ENCODE measurements around the gene SLC35E2B. TPM values are rescaled to one million over a fixed set of nuclear protein-coding genes. Genes with fewer than 3 reads are reported as not detected.
A peak's percentile ranks its signal among the peaks of the same experiment; 100 is the strongest.

Gene SLC35E2B
- total and polyA plus RNA-seq, 2 of the 8 experiments (the other 6 are each of a cell fraction or from before 2014, with no cell fraction given): 25.9 to 46.7 TPM

GRCh38 chr1:1627261-1627828 lies 65.2 kb downstream of the SLC35E2B start:
- peaks cover 8 to 23% (median 14%) of the 10 kb centered on the region in 4 experiments; a peak in 6 of 7 replicates for H3K27me3 ChIP-seq (replicated peaks in 1 of 4; ENCODE audit: control insufficient read depth in 3 of 4, extremely low read depth in 1 of 4, insufficient read depth in 3 of 4, low read length in 3 of 4)
- H4K20me1 ChIP-seq (replicated peaks in 1 of 2; ENCODE audit: control insufficient read depth in 1 of 2, insufficient read depth in 2 of 2, low read length in 2 of 2): peaks cover 0 to 12% of the 10 kb centered on the region in 2 experiments
- no peak overlapping the region for H3K56ac ChIP-seq (replicated peaks; ENCODE audit: insufficient read length, low read depth, low read length)
- no peaks in the 10 kb centered on the region for H3K79me1 ChIP-seq (ENCODE audit: low read depth, low read length)
- 90% methylated on average over 33 of the region's 37 CpGs; no CpG with 5 or more reads in 1 of the 2 experiments for WGBS, 2 experiments (ENCODE audit: extremely low coverage in 1 of 2, insufficient coverage in 1 of 2, insufficient read length in 1 of 2, insufficient replicate concordance in 2 of 2, low coverage in 1 of 2, low lambda C conversion rate in 2 of 2, missing lambda C conversion rate in 1 of 2)
- no peak overlapping the region for H4K5ac ChIP-seq (ENCODE audit: insufficient read length, low read depth, low read length)
- FAIRE-seq (no peak), DNase-seq (ENCODE audit: low read depth in 1 of 2, low spot score in 2 of 2) (peak in 1 of 2 experiments; percentile 49)
- H3K4me1 ChIP-seq (replicated peaks in 1 of 4; ENCODE audit: control insufficient read depth in 3 of 4, insufficient read depth in 4 of 4, low read length in 3 of 4): peaks cover 0 to 6% (median 2%) of the 10 kb centered on the region in 4 experiments; a peak in 4 of 7 replicates
- no peak overlapping the region for H4K91ac ChIP-seq (replicated peaks; ENCODE audit: insufficient read length, low read length)
- H3K36me3 ChIP-seq (ENCODE audit: control insufficient read depth in 2 of 4, insufficient read depth in 4 of 4, low read length in 3 of 4): no peaks in the 10 kb centered on the region
- no peak overlapping the region for H2BK12ac ChIP-seq (ENCODE audit: low read depth, low read length)
- no peaks in the 10 kb centered on the region for H3K9me3 ChIP-seq (ENCODE audit: insufficient read depth in 2 of 2, low read depth in 1 of 2, low read length in 1 of 2)
- no peak overlapping the region for H3K4me2 ChIP-seq (ENCODE audit: insufficient read depth in 1 of 2, low read depth in 2 of 2, low read length in 2 of 2)
- H3K14ac ChIP-seq (ENCODE audit: insufficient read length): no peak overlapping the region
- H3K23ac ChIP-seq (ENCODE audit: insufficient read length): no peak overlapping the region
- no peak overlapping the region for H2AK5ac ChIP-seq (ENCODE audit: low read depth, low read length)
- H3K9ac ChIP-seq (replicated peaks in 1 of 4; ENCODE audit: extremely low read depth in 1 of 4, low read depth in 3 of 4, low read length in 3 of 4): no peak overlapping the region
- 0 out of 2 replicates have a peak overlapping the region, but pooled peaks have one; percentile 52 for H2BK5ac ChIP-seq (ENCODE audit: low read depth, low read length)
- H4K8ac ChIP-seq (ENCODE audit: extremely low read depth, insufficient read depth, low read length): no peak overlapping the region
- H2BK20ac ChIP-seq (ENCODE audit: low read length): no peak overlapping the region
- no peak overlapping the region for H3K27ac ChIP-seq (ENCODE audit: low read depth, low read length)
- ChIA-PET POLR2A (ENCODE audit: partially characterized antibody) (interaction anchor here (1.2 to 1.8 kb wide), 3 partner anchors 9 to 24 kb away, joined by 3 to 8 read pairs (median 5); partner anchors contain the start of gene MIB2), CTCF (ENCODE audit: partially characterized antibody) (interaction anchor here (3.8 kb wide), 1 partner anchor 7 kb away, joined by 21 read pairs; no protein-coding TSS in a partner anchor)
- no peak overlapping the region for H3K18ac ChIP-seq (ENCODE audit: extremely low read depth, low read length)
- H2AFZ ChIP-seq (ENCODE audit: low read length): no peak overlapping the region
- no peak overlapping the region for H2BK15ac ChIP-seq (ENCODE audit: low read length)
- no peak overlapping the region for H2BK120ac ChIP-seq (replicated peaks; ENCODE audit: low read depth, low read length)
- H3K79me2 ChIP-seq (ENCODE audit: control insufficient read depth in 1 of 2, insufficient read depth in 2 of 2, low read length in 2 of 2): no peaks in the 10 kb centered on the region
- H3K4me3 ChIP-seq (ENCODE audit: extremely low read depth in 1 of 4, insufficient read depth in 2 of 4, low read depth in 3 of 4, low read length in 4 of 4): no peak overlapping the region
- peaks cover 9% of the 10 kb centered on the region; the same call in 1 of the 2 replicates for H3K23me2 ChIP-seq (ENCODE audit: low read depth, low read length)
- H3K4ac ChIP-seq (replicated peaks; ENCODE audit: insufficient read length, low read depth, low read length): no peak overlapping the region
- no peak for TF ChIP-seq RXRA (IDR thresholded peaks at IDR 0.05; ENCODE audit: insufficient read depth, low read depth, low read length)
- no peak for TF ChIP-seq HDAC6 (IDR thresholded peaks at IDR 0.05; ENCODE audit: low read depth, low read length)
- TF ChIP-seq, protein P1, sequence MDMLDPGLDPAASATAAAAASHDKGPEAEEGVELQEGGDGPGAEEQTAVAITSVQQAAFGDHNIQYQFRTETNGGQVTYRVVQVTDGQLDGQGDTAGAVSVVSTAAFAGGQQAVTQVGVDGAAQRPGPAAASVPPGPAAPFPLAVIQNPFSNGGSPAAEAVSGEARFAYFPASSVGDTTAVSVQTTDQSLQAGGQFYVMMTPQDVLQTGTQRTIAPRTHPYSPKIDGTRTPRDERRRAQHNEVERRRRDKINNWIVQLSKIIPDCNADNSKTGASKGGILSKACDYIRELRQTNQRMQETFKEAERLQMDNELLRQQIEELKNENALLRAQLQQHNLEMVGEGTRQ (IDR thresholded peaks at IDR 0.05; ENCODE audit: low read length): no peak
- TF ChIP-seq CEBPB (IDR thresholded peaks at IDR 0.05; ENCODE audit: low read depth, low read length): no peak

All from H1 (cell line).